ENCODE measurements around the gene NRXN3. TPM values are rescaled to one million over a fixed set of nuclear protein-coding genes. Genes with fewer than 3 reads are reported as not detected.

Gene NRXN3
- total and polyA plus RNA-seq, 2 of the 13 experiments (the other 11 are each of a cell fraction or from before 2014, with no cell fraction given) = 0.03 TPM; not detected in 1

DNA sequence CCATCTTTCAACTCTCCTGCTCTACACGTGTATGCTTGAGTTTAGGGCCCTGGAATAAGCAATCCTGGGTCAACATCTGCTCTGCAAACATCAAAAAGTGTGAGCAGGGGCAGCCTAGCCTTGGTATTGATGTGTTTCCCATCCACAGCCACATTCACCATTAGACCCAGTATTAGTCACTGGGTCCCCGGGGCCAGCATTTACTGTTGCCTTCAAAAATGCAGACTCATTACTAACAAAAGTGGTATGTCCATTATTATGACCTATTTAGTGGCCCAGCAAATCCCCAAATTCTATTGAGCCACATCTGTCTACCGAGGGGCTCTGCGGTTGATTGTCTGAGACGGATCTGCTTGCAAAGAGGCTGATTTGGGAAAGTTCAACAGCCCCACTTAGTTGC lies 1379.3 kb downstream of the NRXN3 start:
- no peak overlapping the region for H2AFZ ChIP-seq (ENCODE audit: low read length)
- TF ChIP-seq ZNF562 (CRISPR knock-in tag; IDR thresholded peaks at IDR 0.05; ENCODE audit: borderline replicate concordance) = no peak
- TF ChIP-seq WIZ (CRISPR knock-in tag; IDR thresholded peaks at IDR 0.05) = no peak
- TF ChIP-seq NRL (CRISPR knock-in tag; IDR thresholded peaks at IDR 0.05; ENCODE audit: borderline replicate concordance) = no peak
- TF ChIP-seq SIX4 (CRISPR knock-in tag; IDR thresholded peaks at IDR 0.05) = no peak
- no peak for TF ChIP-seq MIER3 (CRISPR knock-in tag; IDR thresholded peaks at IDR 0.05; ENCODE audit: borderline replicate concordance)
- TF ChIP-seq ZNF674 (CRISPR knock-in tag; IDR thresholded peaks at IDR 0.05; ENCODE audit: low read depth) = no peak
- no peak for TF ChIP-seq ZNF510 (CRISPR knock-in tag; IDR thresholded peaks at IDR 0.05; ENCODE audit: low read depth)
- no peak for TF ChIP-seq ZNF44 (CRISPR knock-in tag; IDR thresholded peaks at IDR 0.05)
- no peak for TF ChIP-seq ELF4 (CRISPR knock-in tag; IDR thresholded peaks at IDR 0.05; ENCODE audit: borderline replicate concordance)
- no peak for TF ChIP-seq RNF2 (conservative IDR thresholded peaks at IDR 0.05; ENCODE audit: low read depth)
- no peak for TF ChIP-seq ZNF451 (CRISPR knock-in tag; IDR thresholded peaks at IDR 0.05)
- TF ChIP-seq CHCHD3 (CRISPR knock-in tag; IDR thresholded peaks at IDR 0.05) = no peak
- no peak for TF ChIP-seq RBAK (CRISPR knock-in tag; IDR thresholded peaks at IDR 0.05)
- POLR2A ChIA-PET = no interaction called here
- in situ Hi-C loops (cut with HindIII; ENCODE audit: extremely low pct_ligation_motif_present, low pct_unique_long_range_greater_than_20kb) = no loop called here
- no peak for ATAC-seq
- intact Hi-C loops (cut with micrococcal nuclease; ENCODE audit: unreplicated experiment) = no loop called here
- no peaks in the 10 kb centered on the region for H3K27me3 ChIP-seq (ENCODE audit: control insufficient read depth in 1 of 2, insufficient read depth in 2 of 2, low read length in 2 of 2)
- no peak overlapping the region for H3K27ac ChIP-seq (ENCODE audit: extremely low read length, insufficient read depth, low read length)
- 40% methylated on average over 5 of the region's 5 CpGs for WGBS (ENCODE audit: low lambda C conversion rate)
- peaks cover 94% of the 10 kb centered on the region for H3K9me3 ChIP-seq (ENCODE audit: low read length)
- no peak overlapping the region for H3K4me3 ChIP-seq (replicated peaks in 1 of 3; ENCODE audit: insufficient read depth in 1 of 3, low read depth in 2 of 3, low read length in 3 of 3)
- no peak overlapping the region for H3K4me2 ChIP-seq (ENCODE audit: low read depth, low read length)
- no peaks in the 10 kb centered on the region for H3K79me2 ChIP-seq (ENCODE audit: insufficient read depth, low read length)
- no TSS peak for BruUV-seq (replicated peaks)
- FAIRE-seq = no peak
- CTCF ChIA-PET (ENCODE audit: low intra/inter-chr PET ratio, low total read pairs) = no interaction called here
- H3K9ac ChIP-seq (ENCODE audit: insufficient read depth, low read depth, low read length) = no peak overlapping the region
- no peaks in the 10 kb centered on the region for H4K20me1 ChIP-seq (ENCODE audit: insufficient read depth, low read length)
- no peaks in the 10 kb centered on the region for H3K4me1 ChIP-seq (ENCODE audit: insufficient read depth, low read length)
- DNase-seq (ENCODE audit: low spot score) = no peak
- no peaks in the 10 kb centered on the region for H3K36me3 ChIP-seq (replicated peaks in 1 of 2; ENCODE audit: control insufficient read depth in 1 of 2, insufficient read depth in 2 of 2, low read length in 2 of 2)

Measured in HepG2 (cell line).